GM18951 (cell line): ENCODE data around the gene PTRH2.
A peak's percentile ranks its signal among the peaks of the same experiment; 100 is the strongest.

Source experiments
- POLR2A ChIP-seq: IDR thresholded peaks from 4 replicates; pipeline ENCODE4 v1.6.1; 2011; ENCODE audit warnings: mild to moderate bottlenecking; ENCODE audit not compliant: insufficient read length, insufficient read depth; ENCODE audit errors: extremely low read depth
- in situ Hi-C: fragments of 300-500 bp; cut with MboI; formaldehyde crosslinking; loops from one replicate; pipeline ENCODE4 v1.12.0; 2022; ENCODE audit warnings: low sequenced_read_pairs, mixed read lengths, inconsistent platforms; ENCODE audit not compliant: unreplicated experiment

The PTRH2 gene

GRCh38 chr17:59707971-59708430 lies 771 bp upstream of the PTRH2 start:
- TF ChIP-seq POLR2A: no peak
- in situ Hi-C loops: no loop called here

DNA sequence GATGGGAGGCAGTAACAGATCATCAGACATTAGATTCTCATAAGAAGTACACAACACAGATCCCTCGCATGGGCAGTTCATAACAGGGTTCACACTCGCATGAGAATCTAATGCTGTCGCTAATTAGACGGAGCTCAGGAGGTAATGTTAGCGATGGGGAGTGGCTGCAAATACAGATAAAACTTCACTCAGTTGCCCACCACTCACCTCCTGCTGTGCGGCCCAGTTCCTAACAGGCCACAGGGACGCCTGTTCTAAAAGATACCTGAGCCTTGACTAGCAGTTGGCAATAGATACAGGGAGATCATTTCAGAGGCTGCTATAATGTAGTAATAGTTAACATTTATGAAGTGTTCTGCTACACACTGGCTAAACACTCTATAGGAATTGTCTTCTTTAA lies 4.9 kb downstream of the PTRH2 start:
- in situ Hi-C loops: no loop called here

GRCh38 chr17:59699786-59700185 lies 7.4 kb downstream of the PTRH2 start:
- no peak for TF ChIP-seq POLR2A
- in situ Hi-C loops: no loop called here

More for the DNA sequence above, 4.9 kb downstream of the PTRH2 start:
- no peak for TF ChIP-seq POLR2A

DNA sequence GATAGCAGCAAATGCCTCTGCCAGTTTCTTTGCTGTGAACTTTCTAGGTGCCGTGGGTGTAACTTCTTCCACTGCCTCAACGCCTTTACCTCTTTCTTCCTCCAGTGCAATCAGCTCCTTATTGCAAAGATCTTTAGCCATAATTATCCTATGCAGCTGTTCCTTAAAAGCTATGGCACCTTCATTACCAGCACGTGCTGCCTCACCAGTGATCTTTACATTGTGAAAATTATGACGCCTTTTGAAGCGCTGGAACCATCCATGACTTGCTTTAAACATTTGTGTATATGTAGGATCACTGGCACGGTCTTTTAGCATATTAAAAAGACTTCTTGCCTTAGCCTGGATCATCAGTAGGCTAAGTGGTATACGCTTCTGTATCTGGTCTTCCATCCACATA lies 8.0 kb downstream of the PTRH2 start:
- TF ChIP-seq POLR2A: no peak
- in situ Hi-C loops: no loop called here

DNA sequence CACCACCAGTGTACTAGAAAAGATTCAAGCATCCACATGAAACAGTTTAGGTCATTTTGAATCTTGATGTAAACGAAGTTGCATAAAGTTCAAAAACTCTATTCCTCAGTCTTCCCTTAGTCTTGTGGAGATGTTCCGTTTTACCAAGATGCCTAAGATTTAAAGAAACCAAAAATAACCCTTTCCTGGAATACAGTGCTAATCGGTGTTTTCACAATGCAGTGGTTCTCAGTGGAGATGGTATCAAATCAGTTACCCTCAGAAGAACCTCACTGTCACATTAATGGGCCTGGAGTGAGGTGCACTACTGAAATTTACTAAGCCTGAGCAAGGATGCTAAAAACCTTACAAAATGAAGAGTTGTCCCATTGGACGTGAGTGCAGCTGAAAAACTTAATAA lies 9.1 kb downstream of the PTRH2 start:
- TF ChIP-seq POLR2A: no peak
- in situ Hi-C loops: no loop called here

- peak; percentile 21 for TF ChIP-seq POLR2A
- in situ Hi-C loops: no loop called here
These were observed 10.4 kb downstream of the PTRH2 start for GRCh38 chr17:59696682-59697277.

GRCh38 chr17:59695945-59696681 lies 11.1 kb downstream of the PTRH2 start:
- no peak for TF ChIP-seq POLR2A
- in situ Hi-C loops: no loop called here

DNA sequence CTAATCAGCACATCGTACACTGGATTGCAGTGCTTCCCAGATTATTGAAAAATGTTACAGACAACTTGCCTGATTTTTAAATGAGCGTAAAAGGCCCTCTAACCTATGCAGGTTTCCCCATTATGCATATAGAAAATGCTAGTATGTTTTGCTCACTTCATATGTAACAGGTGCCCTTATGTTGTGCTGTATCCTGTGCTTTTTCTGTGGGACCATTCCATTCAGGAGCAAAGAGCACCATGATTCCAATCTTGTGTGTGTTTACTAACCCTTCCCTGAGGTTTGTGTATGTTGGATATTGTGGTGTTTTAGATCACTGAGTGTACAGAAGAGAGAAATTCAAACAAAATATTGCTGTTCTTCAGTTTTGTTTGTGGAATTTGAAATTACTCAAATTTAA lies 12.9 kb downstream of the PTRH2 start:
- in situ Hi-C loops: no loop called here
- TF ChIP-seq POLR2A: no peak

DNA sequence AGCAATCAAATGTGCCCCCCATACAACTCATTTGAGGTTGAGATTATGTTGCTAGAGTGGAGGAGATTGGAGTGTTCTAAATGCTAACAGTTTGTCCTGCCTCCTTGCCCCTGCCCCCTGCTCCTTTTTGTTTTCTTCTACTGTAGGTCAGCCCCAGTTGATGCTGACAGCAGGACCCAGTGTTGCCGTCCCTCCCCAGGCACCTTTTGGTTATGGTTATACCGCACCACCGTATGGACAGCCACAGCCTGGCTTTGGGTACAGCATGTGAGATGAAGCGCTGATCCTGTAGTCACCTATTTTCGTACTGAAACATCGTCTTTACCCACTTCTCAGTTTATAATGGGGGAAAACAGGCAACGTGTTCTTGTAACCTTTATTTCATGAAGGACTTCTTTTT lies 13.6 kb downstream of the PTRH2 start:
- TF ChIP-seq POLR2A: no peak
- in situ Hi-C loops: no loop called here

DNA sequence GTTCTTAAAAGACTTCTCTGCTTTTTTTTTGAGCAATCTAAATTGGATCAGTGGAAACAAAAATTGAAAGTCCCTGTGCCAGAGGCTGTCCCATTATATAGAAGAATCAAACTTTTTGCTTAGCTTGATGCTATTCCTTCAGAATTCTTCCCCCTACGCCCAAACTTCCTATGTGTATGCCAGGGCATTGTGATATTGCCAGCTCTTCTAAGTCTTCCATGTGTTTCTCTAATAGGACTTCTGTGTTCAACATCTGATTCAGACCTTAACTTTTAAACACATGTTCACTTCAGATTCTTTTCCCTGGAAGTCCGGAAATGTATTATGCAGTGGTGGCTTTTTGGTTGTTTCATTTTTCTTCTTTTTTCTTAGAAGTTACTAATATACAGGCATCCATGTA lies 18.7 kb downstream of the PTRH2 start:
- TF ChIP-seq POLR2A: no peak
- in situ Hi-C loops: no loop called here

DNA sequence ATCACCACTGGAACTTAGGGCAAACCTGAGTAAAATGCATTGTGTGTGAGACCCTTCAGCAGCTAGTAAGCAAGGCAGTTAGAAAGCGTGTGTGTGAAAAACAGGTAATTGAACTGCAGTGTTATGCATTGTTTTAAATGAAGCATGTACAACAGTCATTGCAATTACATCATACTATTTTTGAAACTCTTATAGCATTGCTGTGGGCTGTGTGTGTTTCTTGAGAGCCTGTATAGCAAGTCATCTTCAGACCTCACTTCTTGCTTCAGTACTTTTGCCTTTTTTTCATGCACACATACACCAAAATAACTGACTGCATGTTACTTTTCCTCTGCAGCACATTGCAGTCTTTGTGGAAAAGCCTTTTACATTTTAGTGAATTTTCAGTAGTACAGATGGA lies 19.2 kb downstream of the PTRH2 start:
- TF ChIP-seq POLR2A: no peak
- in situ Hi-C loops: no loop called here

DNA sequence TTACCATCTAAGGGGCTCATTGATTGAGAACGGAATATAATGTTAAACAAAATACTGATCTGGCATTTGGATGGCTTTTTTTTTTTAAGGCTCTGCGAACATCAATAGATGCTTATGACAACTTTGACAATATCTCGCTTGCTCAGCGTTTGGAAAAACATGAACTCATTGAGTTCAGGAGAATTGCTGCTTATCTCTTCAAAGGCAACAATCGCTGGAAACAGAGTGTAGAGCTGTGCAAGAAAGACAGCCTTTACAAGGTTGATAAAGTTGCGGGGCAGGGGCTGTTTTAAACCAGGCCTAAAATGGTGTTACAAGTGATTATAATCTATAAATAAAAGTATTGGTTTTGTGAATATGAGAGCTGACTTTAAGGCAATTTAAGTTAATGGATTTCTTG lies 22.3 kb downstream of the PTRH2 start:
- in situ Hi-C loops: no loop called here
- TF ChIP-seq POLR2A: no peak

DNA sequence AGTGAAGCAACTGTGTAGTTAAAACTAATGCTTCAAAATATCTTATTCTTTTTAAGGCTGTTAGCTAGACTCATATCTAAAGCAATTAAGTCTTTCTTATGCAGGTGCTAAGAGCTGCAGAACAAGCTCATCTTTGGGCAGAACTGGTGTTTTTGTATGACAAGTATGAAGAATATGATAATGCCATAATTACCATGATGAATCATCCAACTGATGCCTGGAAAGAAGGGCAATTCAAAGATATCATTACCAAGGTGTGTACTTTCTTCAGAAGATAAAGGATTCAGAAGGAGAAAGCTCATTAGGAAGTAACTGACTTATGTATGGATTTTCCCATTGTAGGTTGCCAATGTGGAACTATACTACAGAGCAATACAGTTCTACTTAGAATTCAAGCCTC lies 23.9 kb downstream of the PTRH2 start:
- in situ Hi-C loops: no loop called here
- TF ChIP-seq POLR2A: no peak

DNA sequence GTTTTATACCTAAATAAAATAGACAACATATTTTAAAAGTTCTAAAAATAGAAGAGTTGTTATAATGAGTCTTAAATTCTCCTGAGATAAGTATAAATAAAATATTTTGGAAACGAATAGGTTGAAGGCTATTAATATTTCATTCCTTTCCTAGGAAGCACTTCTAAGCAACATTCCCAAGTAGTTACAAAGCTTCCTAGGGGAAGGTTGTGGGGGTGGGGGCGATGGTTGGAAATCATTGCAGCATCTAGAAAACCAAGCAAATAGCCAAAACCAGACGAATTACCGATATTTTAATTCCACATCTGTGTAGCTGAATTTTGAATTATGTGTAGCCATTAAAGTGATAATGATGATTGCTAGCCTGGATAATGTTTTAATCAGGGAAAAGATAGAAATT lies 26.9 kb downstream of the PTRH2 start:
- in situ Hi-C loops: no loop called here
- TF ChIP-seq POLR2A: no peak
